HG02763 (cell line): ENCODE measurements around the gene OR10G4.
"Not testable (repeated sequence)": the region's sequence is repeated elsewhere in the genome, so short reads cannot be mapped to it uniquely, and the experiment has no call there.

Source experiments
- ATAC-seq: cut with Tn5 transposase; IDR thresholded peaks from one replicate; pipeline ENCODE4 v1.9.1; 2021; ENCODE audit warnings: mild to moderate bottlenecking, moderate library complexity; ENCODE audit not compliant: unreplicated experiment

The OR10G4 gene, protein sequence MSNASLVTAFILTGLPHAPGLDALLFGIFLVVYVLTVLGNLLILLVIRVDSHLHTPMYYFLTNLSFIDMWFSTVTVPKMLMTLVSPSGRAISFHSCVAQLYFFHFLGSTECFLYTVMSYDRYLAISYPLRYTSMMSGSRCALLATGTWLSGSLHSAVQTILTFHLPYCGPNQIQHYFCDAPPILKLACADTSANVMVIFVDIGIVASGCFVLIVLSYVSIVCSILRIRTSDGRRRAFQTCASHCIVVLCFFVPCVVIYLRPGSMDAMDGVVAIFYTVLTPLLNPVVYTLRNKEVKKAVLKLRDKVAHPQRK

DNA sequence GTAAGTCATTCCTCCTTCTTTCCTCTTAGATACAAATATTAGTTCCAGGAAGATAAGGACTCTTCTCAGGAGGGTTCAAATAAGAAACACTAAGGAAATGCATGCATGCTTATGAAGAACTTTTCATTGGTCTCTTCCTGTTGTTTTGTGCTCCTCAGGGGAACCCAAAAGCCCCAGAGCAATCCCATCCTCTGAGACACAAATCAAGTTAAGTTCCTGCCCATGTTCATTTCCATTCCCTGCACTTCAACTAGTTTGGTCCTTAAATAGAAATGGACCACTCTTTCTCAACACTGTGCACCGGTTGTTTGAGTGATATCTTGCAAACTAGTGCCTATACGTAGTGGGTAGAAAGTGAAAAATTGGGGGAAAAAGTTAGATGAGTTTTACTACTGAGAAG, at the start of gene OR10G4:
OR10G4 (plus strand) TSS at position 301 of the 400 bp plus-strand sequence. CDS start 2,578 bp downstream, outside the sequence.
- no peak for ATAC-seq

GRCh38 chr11:123973816-123974215, 39.0 kb upstream of the OR10G4 start:
- ATAC-seq: no peak

DNA sequence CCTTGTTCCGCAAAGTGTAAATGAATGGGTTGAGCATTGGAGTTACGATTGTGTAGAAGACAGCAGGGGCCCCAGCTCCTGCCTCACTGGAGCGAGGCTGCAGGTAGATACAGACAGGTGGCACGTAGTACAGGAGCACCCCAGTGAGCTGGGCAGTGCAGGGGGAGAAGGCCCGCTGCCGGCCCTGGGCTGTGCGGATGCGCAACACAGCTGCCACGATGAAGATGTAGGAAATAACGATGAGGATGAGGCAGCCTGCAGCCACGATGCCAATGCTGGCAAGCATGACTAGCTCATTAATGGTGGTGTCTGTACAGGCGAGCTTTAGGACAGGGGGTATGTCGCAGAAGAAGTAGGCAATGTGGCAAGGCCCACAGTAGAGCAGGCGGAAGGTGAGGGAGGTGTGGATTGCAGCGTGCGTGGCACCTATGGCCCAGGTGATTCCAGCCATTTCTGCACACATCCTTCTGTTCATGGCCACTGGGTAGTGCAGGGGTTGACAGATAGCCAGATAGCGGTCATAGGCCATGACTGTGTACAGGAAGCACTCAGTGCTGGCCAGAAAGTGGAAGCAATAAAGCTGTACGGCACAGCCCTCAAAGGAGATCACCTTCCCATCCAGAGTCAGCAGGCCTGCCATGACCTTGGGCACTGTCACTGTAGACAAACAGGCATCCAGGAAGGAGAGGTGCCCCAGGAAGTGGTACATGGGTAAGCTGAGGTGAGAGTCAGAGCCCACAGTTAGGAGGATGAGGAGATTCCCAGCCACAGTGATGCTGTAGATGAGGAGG, 35.8 kb upstream of the OR10G4 start:
- no peak for ATAC-seq

GRCh38 chr11:123977731-123978347, 35.0 kb upstream of the OR10G4 start, which contains the start of gene OR10S1:
Gene OR10S1 (minus strand): TSS chr11:123977781. CDS start chr11:123977664, 117 bp downstream.
- ATAC-seq: no peak

DNA sequence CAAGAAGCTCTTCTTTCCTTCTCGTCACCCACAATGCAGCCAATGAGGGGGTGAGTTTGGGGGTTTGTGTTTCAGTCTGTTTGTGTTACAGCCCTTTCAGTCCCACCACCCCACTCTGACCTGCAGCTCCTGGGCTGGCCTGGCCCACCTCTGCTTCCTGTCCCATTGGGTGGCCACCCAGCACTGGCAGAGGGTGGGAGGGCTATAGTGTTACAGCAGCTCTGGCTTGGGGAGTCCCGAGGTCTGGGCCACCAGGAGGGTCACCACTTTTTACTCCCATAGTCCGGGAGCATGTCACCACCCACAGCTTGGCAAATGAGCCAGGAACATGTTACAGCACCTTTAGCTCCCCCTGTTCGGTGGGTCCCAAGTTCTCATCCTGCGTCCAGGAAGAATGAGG, 33.5 kb upstream of the OR10G4 start:
- no peak for ATAC-seq

DNA sequence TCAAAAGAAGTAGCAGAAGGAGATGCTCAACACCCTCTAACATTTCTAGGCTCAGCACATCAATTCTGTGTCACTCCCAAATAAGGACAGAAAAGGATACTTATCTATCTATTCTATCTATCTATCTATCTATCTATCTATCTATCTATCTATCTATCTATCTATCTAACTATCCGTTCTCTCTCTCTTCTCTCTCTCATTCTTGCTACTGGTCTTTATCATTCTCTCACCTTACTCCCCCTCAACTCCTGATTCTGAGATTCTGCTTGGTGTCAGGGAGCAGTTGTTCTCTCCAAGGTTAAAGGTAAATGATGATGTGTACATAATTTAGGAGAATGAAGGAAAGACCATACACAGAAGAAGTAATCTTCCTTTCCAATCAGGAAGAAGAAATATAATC, 17.7 kb upstream of the OR10G4 start, which contains the start of gene OR10G6:
OR10G6 (minus strand) TSS at position 43 of the 400 bp plus-strand sequence; CDS start at position 43, 0 bp downstream.
- ATAC-seq: no peak

GRCh38 chr11:124015837-124016236, 3.0 kb downstream of the OR10G4 start:
- ATAC-seq: not testable (repeated sequence)

DNA sequence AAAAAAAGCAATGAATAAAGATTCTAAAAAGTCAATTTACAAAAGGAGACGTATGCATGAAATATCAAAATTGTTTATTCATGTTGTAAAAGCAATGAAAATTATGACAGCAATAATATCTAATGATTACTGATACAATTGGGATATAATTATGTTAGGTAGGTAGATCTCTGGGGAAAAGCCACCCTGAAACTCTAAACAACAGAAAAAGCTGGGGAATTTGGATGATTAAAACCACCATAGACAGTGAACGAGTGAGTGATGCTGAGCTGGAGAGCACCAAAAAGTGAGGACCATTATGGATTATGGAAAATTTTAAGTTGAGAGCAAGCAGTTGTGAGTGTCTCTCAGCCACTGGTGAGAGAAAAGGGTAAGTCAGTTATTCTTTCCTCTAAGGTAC, 13.7 kb downstream of the OR10G4 start, which contains the start of gene OR10G8:
OR10G8 (plus strand) TSS at position 301 of the 400 bp plus-strand sequence. CDS start 2,825 bp downstream, outside the sequence.
- no peak for ATAC-seq

GRCh38 chr11:124036666-124037065, 23.9 kb downstream of the OR10G4 start:
- ATAC-seq: no peak

DNA sequence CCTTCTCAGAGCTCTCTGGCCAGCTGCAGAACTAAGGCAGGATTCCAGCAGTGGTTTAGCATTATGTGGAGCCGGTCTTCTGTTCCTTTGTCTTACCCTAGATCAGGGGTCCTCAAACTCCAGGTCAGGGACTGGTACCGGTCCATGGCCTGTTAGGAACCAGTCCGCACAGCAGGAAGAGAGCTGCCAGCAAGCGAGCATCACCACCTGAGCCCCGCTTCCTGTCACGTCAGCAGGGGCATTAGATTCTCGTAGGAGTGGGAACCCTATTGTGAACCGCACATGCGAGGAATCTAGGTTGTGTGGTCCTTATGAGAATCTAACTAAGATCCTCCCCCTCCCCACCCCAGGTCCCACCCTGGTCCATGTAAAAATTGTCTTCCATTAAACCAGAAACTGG, 26.8 kb downstream of the OR10G4 start:
- ATAC-seq: no peak

DNA sequence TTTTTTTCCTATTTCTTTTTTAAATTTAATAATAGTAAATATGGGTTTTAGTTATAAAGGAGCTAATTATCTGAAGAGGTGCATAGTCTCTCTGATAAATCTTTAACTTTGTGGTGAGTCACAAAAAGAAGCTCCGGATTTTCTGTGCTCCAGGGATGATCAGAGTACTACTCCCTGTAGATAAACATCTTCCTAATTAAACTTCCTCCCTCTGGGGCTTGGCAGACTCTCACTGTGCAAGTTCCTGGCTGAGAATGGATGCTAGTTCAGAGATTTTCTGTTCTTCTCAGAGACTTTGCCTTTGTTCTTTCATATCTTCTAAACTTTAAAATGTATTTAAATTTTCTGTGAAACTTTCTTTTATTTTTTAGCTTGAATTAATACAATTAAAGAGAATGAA, 28.5 kb downstream of the OR10G4 start, which contains the start of gene OR10G7:
OR10G7 (minus strand) TSS at position 72 of the 400 bp plus-strand sequence. CDS start 2,324 bp downstream, outside the sequence.
- ATAC-seq: no peak

DNA sequence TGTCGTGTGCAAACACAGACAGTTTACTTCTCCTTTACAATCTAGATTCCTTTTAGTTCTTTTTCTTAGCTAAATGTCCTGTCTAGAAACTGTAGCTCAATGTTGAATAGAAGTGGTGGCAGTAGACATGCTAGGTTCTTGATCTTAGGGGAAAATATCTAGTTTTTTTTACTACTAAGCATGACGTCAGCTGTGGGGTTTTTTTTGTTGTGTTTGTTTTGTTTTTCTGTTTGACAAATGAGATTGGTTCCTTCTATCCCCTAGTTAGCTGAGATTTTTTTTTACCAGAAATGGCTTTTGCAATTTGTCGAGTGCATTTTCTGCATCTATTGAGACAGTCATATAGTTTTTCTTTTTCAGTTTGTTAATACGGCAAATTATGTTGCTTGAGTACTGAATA, 30.6 kb downstream of the OR10G4 start:
- no peak for ATAC-seq

- ATAC-seq: no peak
Measured at GRCh38 chr11:124050748-124051147, 38.0 kb downstream of the OR10G4 start.

GRCh38 chr11:124052966-124053365, 40.2 kb downstream of the OR10G4 start:
- no peak for ATAC-seq
